ENCODE measurements around the gene ZNF429. TPM values are rescaled to one million over a fixed set of nuclear protein-coding genes. Genes with fewer than 3 reads are reported as not detected.

ZNF429 gene
- 10 to 100 TPM in 1 of 10 donors, 1 to 10 TPM in 9; 5.8 to 12.2 (median 8.6) TPM for total RNA-seq
- polyA plus RNA-seq, result 1 to 10 TPM; 3.8 to 4.4 TPM
- long read RNA-seq, donor 1, partial matches to known transcripts, result 0 of 12 reads
- long read RNA-seq, donor 1, other reads (novel, unspliced or antisense), result 8 of 12 reads
- long read RNA-seq, donor 2, partial matches to known transcripts, result 1 of 6 reads
- long read RNA-seq, donor 2, other reads (novel, unspliced or antisense), result 2 of 6 reads
- long read RNA-seq, donor 3, transcript ZNF429-205 (3 exons, 681 nt), result major isoform, 5 of 16 reads
- long read RNA-seq, donor 3, partial matches to known transcripts, result 3 of 16 reads
- long read RNA-seq, donor 3, other reads (novel, unspliced or antisense), result 8 of 16 reads

DNA sequence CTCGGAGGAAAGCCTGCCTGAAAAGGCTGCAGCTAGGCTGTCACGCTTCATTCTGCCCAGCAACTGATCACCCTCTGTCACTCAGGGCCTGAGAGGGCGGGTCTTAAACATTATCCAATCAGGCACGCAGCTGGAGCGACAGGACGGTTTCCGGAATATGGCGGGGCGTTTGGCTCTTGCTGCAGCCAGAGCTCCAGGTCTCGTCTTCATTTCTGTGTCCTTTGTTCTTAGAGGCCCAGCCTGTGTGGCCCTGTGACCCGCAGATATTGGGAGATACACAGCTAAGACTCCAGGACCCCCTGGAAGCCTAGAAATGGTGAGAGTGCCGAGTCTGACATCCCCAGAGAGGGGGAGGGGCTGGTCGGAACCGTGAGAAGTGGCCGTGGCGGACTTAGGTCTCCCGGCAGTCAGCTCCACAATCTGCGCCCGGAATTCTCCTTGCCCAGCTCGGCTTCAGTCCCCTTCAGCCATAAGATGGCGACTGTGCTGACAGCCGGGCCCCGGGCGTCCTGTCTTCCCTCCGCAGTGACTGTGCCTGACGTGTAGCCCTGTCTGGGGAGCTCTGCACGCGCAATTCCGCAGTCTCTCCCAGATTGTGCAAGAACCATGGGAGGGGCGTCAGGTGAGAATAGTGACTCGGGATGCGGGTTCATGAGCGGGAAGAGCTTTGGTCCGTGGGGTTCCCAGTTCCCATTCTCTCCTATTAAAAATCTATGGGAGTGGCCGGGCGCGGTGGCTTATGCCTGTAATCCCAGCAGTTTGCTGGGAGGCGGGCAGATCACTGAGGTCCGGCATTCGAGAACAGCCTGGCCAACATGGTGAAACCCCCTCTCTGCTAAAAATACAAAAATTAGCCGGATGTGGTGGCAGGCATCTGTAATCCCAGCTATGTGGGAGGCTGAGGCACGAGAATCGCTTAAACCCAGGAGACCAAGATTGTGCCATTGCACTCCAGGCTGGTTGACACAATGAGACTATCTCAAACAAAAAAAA, at the start of gene ZNF429:
Gene ZNF429 (plus strand): TSS at position 144 of the 993 bp plus-strand sequence. CDS start 170 bp downstream, at position 314.
- Histone ChIP-seq H3K9me3 (peaks cover 0 to 4% (median 0%) of the 10 kb centered on the region in 11 donors), H3K27me3 (no peaks in the 10 kb centered on the region), H3K36me3 (peaks cover 0 to 12% (median 0%) of the 10 kb centered on the region in 9 donors), H3K4me3 (peak within 1 kb of the TSS; percentile 56 to 95 (median 86)), H3K27ac (peak within 1 kb of the TSS; percentile 86 to 98 (median 92)), H3K4me1 (peaks cover 0 to 41% (median 28%) of the 10 kb centered on the region in 9 donors)
- intact Hi-C loops (cut with DNase I), result loop anchor here in 1 of 10 donors (5.0 to 10.0 kb wide), 3 partner anchors 59 to 1083 kb away; no protein-coding TSS in a partner anchor
- WGBS, 2 donors, result 0 to 1% methylated on average over 43 of the region's 43 CpGs
- ATAC-seq (peak; percentile 99 to 100 (median 100)), DNase-seq (peak; percentile 88 to 96)
- TF ChIP-seq, protein P1, sequence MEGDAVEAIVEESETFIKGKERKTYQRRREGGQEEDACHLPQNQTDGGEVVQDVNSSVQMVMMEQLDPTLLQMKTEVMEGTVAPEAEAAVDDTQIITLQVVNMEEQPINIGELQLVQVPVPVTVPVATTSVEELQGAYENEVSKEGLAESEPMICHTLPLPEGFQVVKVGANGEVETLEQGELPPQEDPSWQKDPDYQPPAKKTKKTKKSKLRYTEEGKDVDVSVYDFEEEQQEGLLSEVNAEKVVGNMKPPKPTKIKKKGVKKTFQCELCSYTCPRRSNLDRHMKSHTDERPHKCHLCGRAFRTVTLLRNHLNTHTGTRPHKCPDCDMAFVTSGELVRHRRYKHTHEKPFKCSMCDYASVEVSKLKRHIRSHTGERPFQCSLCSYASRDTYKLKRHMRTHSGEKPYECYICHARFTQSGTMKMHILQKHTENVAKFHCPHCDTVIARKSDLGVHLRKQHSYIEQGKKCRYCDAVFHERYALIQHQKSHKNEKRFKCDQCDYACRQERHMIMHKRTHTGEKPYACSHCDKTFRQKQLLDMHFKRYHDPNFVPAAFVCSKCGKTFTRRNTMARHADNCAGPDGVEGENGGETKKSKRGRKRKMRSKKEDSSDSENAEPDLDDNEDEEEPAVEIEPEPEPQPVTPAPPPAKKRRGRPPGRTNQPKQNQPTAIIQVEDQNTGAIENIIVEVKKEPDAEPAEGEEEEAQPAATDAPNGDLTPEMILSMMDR (IDR thresholded peaks at IDR 0.05), result peak in 5 of 9 donors; percentile 5 to 37 (median 11)

- Histone ChIP-seq H3K9me3 (peaks cover 0 to 52% (median 9%) of the 10 kb centered on the region in 11 donors), H3K27ac (no peak overlapping the region), H3K27me3 (peaks cover 0 to 14% (median 0%) of the 10 kb centered on the region in 7 donors), H3K4me1 (no peaks in the 10 kb centered on the region), H3K4me3 (no peak overlapping the region), H3K36me3 (no peaks in the 10 kb centered on the region)
- intact Hi-C loops (cut with DNase I), result no loop called here
- no peak for ATAC-seq
- TF ChIP-seq, protein P1 (IDR thresholded peaks at IDR 0.05), result no peak
- DNase-seq, result no peak
Measured at GRCh38 chr19:21460686-21461085, 44.7 kb upstream of the ZNF429 start.

- Histone ChIP-seq H3K4me3 (no peak overlapping the region), H3K27me3 (peaks cover 0 to 14% (median 0%) of the 10 kb centered on the region in 7 donors), H3K4me1 (no peaks in the 10 kb centered on the region), H3K36me3 (no peaks in the 10 kb centered on the region), H3K9me3 (peaks cover 0 to 33% (median 7%) of the 10 kb centered on the region in 11 donors), H3K27ac (no peak overlapping the region)
- intact Hi-C loops (cut with DNase I), result no loop called here
- DNase-seq, result no peak
- ATAC-seq, result no peak
- 95 to 96% methylated on average over 16 of the region's 16 CpGs for WGBS, 2 donors
- TF ChIP-seq, protein P1 (IDR thresholded peaks at IDR 0.05), result no peak
Measured at GRCh38 chr19:21462540-21462939, 42.9 kb upstream of the ZNF429 start.
